Loucy (cell line): ENCODE data around the gene SNTN.

Experiments
- H2AFZ ChIP-seq: fragments of 200-600 bp; sonication (generic); 2 replicates; pipeline ENCODE4 v1.6.0; 2016; ENCODE audit warnings: antibody characterized with exemption, mild to moderate bottlenecking, low read length, moderate library complexity
- H3F3A ChIP-seq: fragments of 200-600 bp; 2 replicates; pipeline ENCODE4 v1.6.0; 2016; ENCODE audit warnings: antibody characterized with exemption, low read depth, mild to moderate bottlenecking
- H3K27me3 ChIP-seq: fragments of 200-600 bp; sonication (generic); 2 replicates; pipeline ENCODE4 v1.6.1; 2014; ENCODE audit warnings: low read length, mild to moderate bottlenecking; ENCODE audit not compliant: insufficient read depth, poor library complexity, severe bottlenecking
- H3K36me3 ChIP-seq: fragments of 200-600 bp; sonication (generic); 2 replicates; pipeline ENCODE4 v1.6.1; 2016; ENCODE audit warnings: low read length; ENCODE audit not compliant: insufficient read depth
- H3K4me1 ChIP-seq: fragments of 200-600 bp; sonication (generic); 2 replicates; pipeline ENCODE4 v1.5.1; 2014; ENCODE audit warnings: low read length, mild to moderate bottlenecking; ENCODE audit not compliant: insufficient read depth, poor library complexity, severe bottlenecking
- H3K4me2 ChIP-seq: fragments of 200-600 bp; sonication (generic); 2 replicates; pipeline ENCODE4 v1.6.0; 2014; ENCODE audit warnings: antibody characterized with exemption, low read length, low read depth, mild to moderate bottlenecking; ENCODE audit not compliant: poor library complexity, severe bottlenecking
- H3K4me3 ChIP-seq: fragments of 200-600 bp; sonication (generic); 2 replicates; pipeline ENCODE4 v1.5.1; 2014; ENCODE audit warnings: low read length, mild to moderate bottlenecking, mixed read lengths; ENCODE audit not compliant: poor library complexity, severe bottlenecking
- H3K79me2 ChIP-seq: fragments of 200-600 bp; sonication (generic); 2 replicates; pipeline ENCODE4 v1.6.1; 2014; ENCODE audit warnings: low read length; ENCODE audit not compliant: insufficient read depth
- H3K9ac ChIP-seq: fragments of 200-600 bp; sonication (generic); 2 replicates; pipeline ENCODE4 v1.6.0; 2014; ENCODE audit warnings: mild to moderate bottlenecking, low read depth, low read length, moderate library complexity; ENCODE audit not compliant: poor library complexity, severe bottlenecking
- H3K9me2 ChIP-seq: fragments of 200-600 bp; sonication (generic); replicated peaks from 2 replicates; pipeline ENCODE4 v1.6.1; 2016; ENCODE audit warnings: low read depth, low read length, mixed read lengths
- H3K9me3 ChIP-seq: fragments of 200-600 bp; sonication (generic); 2 replicates; pipeline ENCODE4 v1.6.1; 2014; ENCODE audit warnings: mild to moderate bottlenecking, antibody characterized with exemption, low read length, low read depth; ENCODE audit not compliant: insufficient read depth
- H4K20me1 ChIP-seq: fragments of 200-600 bp; sonication (generic); 2 replicates; pipeline ENCODE4 v1.6.0; 2014; ENCODE audit warnings: antibody characterized with exemption, low read length, mild to moderate bottlenecking; ENCODE audit not compliant: insufficient read depth, poor library complexity, severe bottlenecking
- CTCF ChIP-seq: fragments of 200-600 bp; sonication (generic); conservative IDR thresholded peaks from 2 replicates; pipeline ENCODE4 v1.5.1; 2014; ENCODE audit warnings: mild to moderate bottlenecking, antibody characterized with exemption, low read length
- EZH2phosphoT487 ChIP-seq: fragments of 200-600 bp; IDR thresholded peaks from 2 replicates; pipeline ENCODE4 v1.6.1; 2018; ENCODE audit warnings: antibody characterized with exemption, mild to moderate bottlenecking, moderate library complexity, borderline replicate concordance

The SNTN gene

GRCh38 chr3:63654211-63654610 is 1.7 kb downstream of the SNTN start:
- no peaks in the 10 kb centered on the region for H3K9me3 ChIP-seq
- no peak overlapping the region for H3K4me3 ChIP-seq
- H3K9ac ChIP-seq, result no peak overlapping the region
- H3K27me3 ChIP-seq, result no peaks in the 10 kb centered on the region
- TF ChIP-seq EZH2phosphoT487, result no peak
- no peak for TF ChIP-seq CTCF
- no peaks in the 10 kb centered on the region for H3K36me3 ChIP-seq
- no peak overlapping the region for H2AFZ ChIP-seq
- no peaks in the 10 kb centered on the region for H3K4me1 ChIP-seq
- no peak overlapping the region for H3K4me2 ChIP-seq
- no peaks in the 10 kb centered on the region for H3F3A ChIP-seq
- no peaks in the 10 kb centered on the region for H3K79me2 ChIP-seq
- no peaks in the 10 kb centered on the region for H4K20me1 ChIP-seq
- H3K9me2 ChIP-seq, result no peaks in the 10 kb centered on the region

- no peaks in the 10 kb centered on the region for H3K79me2 ChIP-seq
- no peak overlapping the region for H3K4me2 ChIP-seq
- no peaks in the 10 kb centered on the region for H3K9me2 ChIP-seq
- H4K20me1 ChIP-seq, result no peaks in the 10 kb centered on the region
- TF ChIP-seq CTCF, result no peak
- TF ChIP-seq EZH2phosphoT487, result no peak
- no peaks in the 10 kb centered on the region for H3K9me3 ChIP-seq
- H3K9ac ChIP-seq, result no peak overlapping the region
- no peak overlapping the region for H3K4me3 ChIP-seq
- H3F3A ChIP-seq, result no peaks in the 10 kb centered on the region
- no peaks in the 10 kb centered on the region for H3K36me3 ChIP-seq
- no peak overlapping the region for H2AFZ ChIP-seq
- H3K27me3 ChIP-seq, result no peaks in the 10 kb centered on the region
- H3K4me1 ChIP-seq, result no peaks in the 10 kb centered on the region
These were observed 2.5 kb downstream of the SNTN start for GRCh38 chr3:63654931-63655330.

- Histone ChIP-seq H3K36me3 (no peaks in the 10 kb centered on the region), H3K9me2 (no peaks in the 10 kb centered on the region), H3K9ac (no peak overlapping the region), H3K9me3 (no peaks in the 10 kb centered on the region), H3F3A (no peaks in the 10 kb centered on the region), H3K4me1 (no peaks in the 10 kb centered on the region), H3K79me2 (no peaks in the 10 kb centered on the region), H3K27me3 (no peaks in the 10 kb centered on the region), H3K4me3 (no peak overlapping the region), H4K20me1 (no peaks in the 10 kb centered on the region), H2AFZ (no peak overlapping the region), H3K4me2 (no peak overlapping the region)
- TF ChIP-seq CTCF (no peak), EZH2phosphoT487 (no peak)
These were observed 3.0 kb downstream of the SNTN start for GRCh38 chr3:63655519-63655918.
